Esophagus muscularis mucosa (tissue), 4 donors: ENCODE results near the gene TBATA. TPM values are rescaled to one million over a fixed set of nuclear protein-coding genes. Genes with fewer than 3 reads are reported as not detected.

Experiments used
- DNase-seq: peaks from one replicate; pipeline ENCODE4 v3.0.0-alpha.2; 2017; ENCODE audit errors: extremely low spot score
- H3K27ac ChIP-seq, 4 donors: fragments of 200-600 bp; sonication (generic); replicated peaks in 1 of 4; 1 replicate in 3 of 4; 2 replicates in 1 of 4; pipeline ENCODE4 v1.5.1; 2016 to 2019; ENCODE audit warnings: mild to moderate bottlenecking in 1 of 4
- H3K27me3 ChIP-seq, 4 donors: fragments of 200-600 bp; sonication (generic); one replicate each; pipeline versions ENCODE4 v1.5.1 to v1.6.0; 2016 to 2019
- H3K36me3 ChIP-seq, 4 donors: fragments of 200-600 bp; sonication (generic); one replicate each; pipeline ENCODE4 v1.5.1; 2016 to 2019
- H3K4me1 ChIP-seq, 4 donors: fragments of 200-600 bp; sonication (generic); one replicate each; pipeline ENCODE4 v1.5.1; 2016 to 2019
- H3K4me3 ChIP-seq, 4 donors: fragments of 200-600 bp; sonication (generic); 1 replicate in 2 of 4; 2 replicates in 2 of 4; pipeline ENCODE4 v1.5.1; 2016 to 2019; ENCODE audit warnings: mild to moderate bottlenecking in 4 of 4, moderate library complexity in 1 of 4
- H3K9me3 ChIP-seq, 4 donors: fragments of 200-600 bp; sonication (generic); 1 replicate in 3 of 4; 2 replicates in 1 of 4; pipeline ENCODE4 v1.5.1; 2016 to 2019
- CTCF ChIP-seq, 3 experiments: fragments of 200-600 bp in 2 of 3; fragments of 450-650 bp in 1 of 3; sonication (generic) in 2 of 3; IDR thresholded peaks; one replicate each; pipeline ENCODE4 v1.5.1; 2017 to 2019; ENCODE audit warnings: antibody characterized with exemption in 3 of 3, mild to moderate bottlenecking in 2 of 3, moderate library complexity in 1 of 3
- EP300 ChIP-seq: sonication (generic); formaldehyde crosslinking; IDR thresholded peaks from one replicate; pipeline ENCODE4 v1.6.1; 2017; ENCODE audit warnings: antibody characterized with exemption
- POLR2A ChIP-seq: fragments of 450-650 bp; IDR thresholded peaks from one replicate; pipeline ENCODE4 v1.6.1; 2017; ENCODE audit warnings: antibody characterized with exemption, moderate library complexity, mild to moderate bottlenecking, low read depth
- POLR2AphosphoS5 ChIP-seq, 2 donors: sonication (generic); formaldehyde crosslinking; IDR thresholded peaks; one replicate each; pipeline ENCODE4 v1.6.1; 2017; ENCODE audit warnings: antibody characterized with exemption in 2 of 2
- WGBS: methylation state at CpG from one replicate; pipeline ENCODE4 v1.1.5; 2018; 5-methylcytosine and 5-hydroxymethylcytosine counted together
- intact Hi-C: fragments of 100-400 bp; cut with DNase I; formaldehyde crosslinking; loops from one replicate; pipeline ENCODE4 v1.15.1; 2023
- total RNA-seq, 4 donors: library from RNA; depleted of rRNA; stranded (reverse); fragments of >200 nt; gene quantifications; one replicate each; pipeline versions ENCODE4 v1.1.0 to v1.2.1, GENCODE V29; 2016

TBATA gene
- total RNA-seq, 4 donors from 2014 or later, result not detected

DNA sequence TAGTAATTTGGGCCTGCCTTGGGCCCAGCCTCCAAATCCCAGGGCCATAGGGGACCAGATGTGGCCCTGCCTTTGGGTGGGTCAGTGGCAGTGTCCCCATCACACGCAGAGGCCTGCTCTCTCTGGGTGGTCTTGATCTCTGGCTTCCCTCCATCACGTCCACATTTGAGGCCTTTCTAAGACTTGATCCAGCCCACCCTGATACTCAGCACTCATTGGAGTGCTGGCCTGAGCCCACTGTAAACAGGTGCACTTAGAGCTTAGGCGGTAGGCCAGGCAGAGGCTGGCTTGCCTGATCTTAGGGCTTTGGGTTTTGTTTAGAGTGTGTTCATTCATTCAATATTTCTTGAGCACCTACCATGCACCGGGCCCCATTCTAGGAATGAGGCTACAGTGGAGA lies 52.6 kb downstream of the TBATA start:
- no peaks in the 10 kb centered on the region for H3K36me3 ChIP-seq
- H3K4me1 ChIP-seq, result peaks cover 0 to 4% (median 0%) of the 10 kb centered on the region in 4 donors
- intact Hi-C loops, result no loop called here
- TF ChIP-seq CTCF (IDR thresholded peaks at IDR 0.05) (no peak), EP300 (no peak), POLR2A (no peak), POLR2AphosphoS5 (IDR thresholded peaks at IDR 0.05) (no peak)
- H3K9me3 ChIP-seq, result no peaks in the 10 kb centered on the region
- 100% methylated on average over 4 of the region's 4 CpGs for WGBS
- H3K4me3 ChIP-seq, result no peak overlapping the region
- no peak for DNase-seq
- H3K27ac ChIP-seq, result no peak overlapping the region
- no peaks in the 10 kb centered on the region for H3K27me3 ChIP-seq

DNA sequence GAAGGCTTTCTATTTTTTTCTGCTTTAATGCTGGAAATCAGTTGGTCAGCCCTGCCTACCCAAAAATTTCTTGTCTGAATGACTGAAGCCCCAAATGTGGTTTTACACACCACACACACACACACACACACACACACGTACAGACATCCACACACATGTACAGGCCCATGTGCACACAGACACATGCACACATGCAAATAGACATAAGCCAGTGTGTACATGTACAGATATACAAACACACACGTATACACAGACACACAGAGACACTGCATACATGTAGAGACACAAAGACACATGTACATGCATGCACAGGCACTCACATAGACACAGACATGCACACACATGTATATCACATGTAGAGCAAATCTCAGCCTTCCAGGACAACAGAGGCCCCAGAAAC lies 54.2 kb downstream of the TBATA start:
- TF ChIP-seq POLR2AphosphoS5 (IDR thresholded peaks at IDR 0.05) (no peak), EP300 (no peak), POLR2A (no peak), CTCF (IDR thresholded peaks at IDR 0.05) (no peak)
- intact Hi-C loops, result no loop called here
- Histone ChIP-seq H3K36me3 (no peaks in the 10 kb centered on the region), H3K4me3 (no peak overlapping the region), H3K4me1 (peaks cover 0 to 4% (median 0%) of the 10 kb centered on the region in 4 donors), H3K27me3 (no peaks in the 10 kb centered on the region), H3K9me3 (no peaks in the 10 kb centered on the region), H3K27ac (no peak overlapping the region)
- no peak for DNase-seq
- WGBS, result 73% methylated on average over 2 of the region's 2 CpGs

GRCh38 chr10:70729763-70730357 lies 55.3 kb downstream of the TBATA start:
- no peak overlapping the region for H3K4me3 ChIP-seq
- 57% methylated on average over 3 of the region's 16 CpGs for WGBS

GRCh38 chr10:70728328-70728727 lies 56.8 kb downstream of the TBATA start:
- intact Hi-C loops, result no loop called here
- Histone ChIP-seq H3K27me3 (no peaks in the 10 kb centered on the region), H3K4me1 (peaks cover 0 to 4% (median 0%) of the 10 kb centered on the region in 4 donors), H3K4me3 (no peak overlapping the region), H3K9me3 (no peaks in the 10 kb centered on the region), H3K27ac (no peak overlapping the region), H3K36me3 (no peaks in the 10 kb centered on the region)
- DNase-seq, result no peak
- WGBS, result 95% methylated on average over 2 of the region's 2 CpGs
- no peak for TF ChIP-seq EP300
- no peak for TF ChIP-seq POLR2A
- TF ChIP-seq POLR2AphosphoS5 (IDR thresholded peaks at IDR 0.05), result no peak
- TF ChIP-seq CTCF (IDR thresholded peaks at IDR 0.05), result no peak

More at GRCh38 chr10:70729763-70730357, 55.3 kb downstream of the TBATA start:
- no peak for TF ChIP-seq POLR2A
- no peak for TF ChIP-seq CTCF (IDR thresholded peaks at IDR 0.05)
- no peak for TF ChIP-seq EP300
- TF ChIP-seq POLR2AphosphoS5 (IDR thresholded peaks at IDR 0.05), result no peak
- Histone ChIP-seq H3K9me3 (no peaks in the 10 kb centered on the region), H3K27ac (no peak overlapping the region), H3K27me3 (no peaks in the 10 kb centered on the region), H3K4me1 (peaks cover 0 to 4% (median 0%) of the 10 kb centered on the region in 4 donors), H3K36me3 (no peaks in the 10 kb centered on the region)
- no peak for DNase-seq
- intact Hi-C loops, result no loop called here

DNA sequence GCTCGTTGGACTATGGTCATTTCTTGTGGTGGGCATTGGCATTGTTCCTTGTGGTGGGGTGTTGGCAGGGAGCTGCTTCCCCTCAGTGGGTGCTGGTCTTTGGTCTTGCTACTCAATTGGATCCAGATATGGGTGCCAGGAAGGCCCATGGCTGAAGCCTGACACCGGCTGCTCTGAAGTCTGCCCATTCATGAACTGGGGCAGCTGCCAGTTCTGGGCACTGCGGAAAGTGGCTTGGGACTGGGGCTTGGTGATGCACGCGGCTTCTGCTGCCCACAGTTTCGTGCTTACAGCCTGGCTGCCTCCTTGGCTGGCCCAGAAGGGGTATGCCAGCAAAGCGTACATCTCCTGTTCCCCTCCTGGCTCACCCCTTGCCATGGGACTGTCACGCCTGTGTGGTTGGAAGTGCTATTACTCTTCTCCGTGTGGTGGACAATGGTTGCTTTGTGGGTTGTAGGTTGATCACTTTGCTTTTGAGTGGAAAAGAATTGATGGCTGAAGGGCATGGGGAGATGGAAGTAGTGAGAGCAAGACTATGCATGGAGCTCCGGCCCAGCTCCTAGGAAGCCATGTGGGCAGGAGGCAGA lies 58.2 kb downstream of the TBATA start:
- intact Hi-C loops, result no loop called here
- 84% methylated on average over 9 of the region's 10 CpGs for WGBS
- Histone ChIP-seq H3K4me3 (no peak overlapping the region), H3K9me3 (no peaks in the 10 kb centered on the region), H3K4me1 (peaks cover 0 to 4% (median 0%) of the 10 kb centered on the region in 4 donors), H3K27me3 (no peaks in the 10 kb centered on the region), H3K36me3 (no peaks in the 10 kb centered on the region), H3K27ac (no peak overlapping the region)
- TF ChIP-seq CTCF (IDR thresholded peaks at IDR 0.05), result no peak
- TF ChIP-seq POLR2AphosphoS5 (IDR thresholded peaks at IDR 0.05), result no peak
- no peak for TF ChIP-seq EP300
- no peak for TF ChIP-seq POLR2A
- DNase-seq, result no peak
